HepG2 (cell line): Measurements from ENCODE around the gene ADAM15. TPM values are rescaled to one million over a fixed set of nuclear protein-coding genes. Genes with fewer than 3 reads are reported as not detected.
A peak's percentile ranks its signal among the peaks of the same experiment; 100 is the strongest.

Source experiments
- AKNA ChIP-seq: sonication (generic); formaldehyde crosslinking; IDR thresholded peaks from 2 replicates; pipeline ENCODE4 v1.4.0; 2020; ENCODE audit warnings: missing genetic modification reagents, borderline replicate concordance
- ATF2 ChIP-seq: sonication (generic); formaldehyde crosslinking; IDR thresholded peaks from 2 replicates; pipeline ENCODE4 v1.4.0; 2020; ENCODE audit warnings: missing genetic modification reagents
- ATRX ChIP-seq: sonication (generic); formaldehyde crosslinking; IDR thresholded peaks from 2 replicates; pipeline ENCODE4 v1.4.0; 2020; ENCODE audit warnings: missing genetic modification reagents, borderline replicate concordance
- CBX1 ChIP-seq: IDR thresholded peaks from one replicate; pipeline ENCODE4 v1.6.1; 2016; ENCODE audit warnings: antibody characterized with exemption, low read depth
- FLYWCH1 ChIP-seq: sonication (generic); formaldehyde crosslinking; IDR thresholded peaks from 2 replicates; pipeline ENCODE4 v1.8.1; 2023; ENCODE audit warnings: mild to moderate bottlenecking, missing genetic modification reagents
- GATAD2A ChIP-seq: IDR thresholded peaks from 2 replicates; pipeline ENCODE4 v1.6.1; 2016
- GTF2F1 ChIP-seq: fragments of 150-350 bp; IDR thresholded peaks from 2 replicates; pipeline ENCODE4 v1.6.1; 2014; ENCODE audit warnings: low read length
- HDAC2 ChIP-seq: sonication (generic); formaldehyde crosslinking; IDR thresholded peaks from 2 replicates; pipeline ENCODE4 v1.4.0; 2020; ENCODE audit warnings: missing genetic modification reagents
- KMT2A ChIP-seq: sonication (generic); formaldehyde crosslinking; IDR thresholded peaks from 2 replicates; pipeline ENCODE4 v1.4.0; 2020; ENCODE audit warnings: missing genetic modification reagents
- MYPOP ChIP-seq: sonication (generic); formaldehyde crosslinking; IDR thresholded peaks from 2 replicates; pipeline ENCODE4 v1.8.1; 2023; ENCODE audit warnings: mild to moderate bottlenecking, moderate library complexity, missing genetic modification reagents
- RARG ChIP-seq: sonication (generic); formaldehyde crosslinking; IDR thresholded peaks from 2 replicates; pipeline ENCODE4 v1.4.0; 2020; ENCODE audit warnings: low read depth, mild to moderate bottlenecking, missing genetic modification reagents
- ZNF10 ChIP-seq: sonication (generic); formaldehyde crosslinking; IDR thresholded peaks from 2 replicates; pipeline ENCODE4 v1.4.0; 2020; ENCODE audit warnings: mild to moderate bottlenecking, low read depth, missing genetic modification reagents, borderline replicate concordance
- ZNF350 ChIP-seq: sonication (generic); formaldehyde crosslinking; IDR thresholded peaks from 2 replicates; pipeline ENCODE4 v1.4.0; 2020; ENCODE audit warnings: mild to moderate bottlenecking, low read depth, missing genetic modification reagents, borderline replicate concordance
- ZNF549 ChIP-seq: sonication (generic); formaldehyde crosslinking; IDR thresholded peaks from 2 replicates; pipeline ENCODE4 v1.5.0; 2020; ENCODE audit warnings: missing genetic modification reagents
- ZNF691 ChIP-seq: sonication (generic); formaldehyde crosslinking; IDR thresholded peaks from 2 replicates; pipeline ENCODE4 v1.4.0; 2020; ENCODE audit warnings: missing genetic modification reagents, low read depth, mild to moderate bottlenecking, borderline replicate concordance
- polyA plus RNA-seq, 8 experiments: library from polyadenylated mRNA; depleted of rRNA in 3 of 8; stranded (reverse) in 7 of 8; unstranded in 1 of 8; fragments of >200 nt; fragmentation: Illumina TruSeq in 4 of 8; extraction: Trizol in 4 of 8; gene quantifications; 2 replicates each; pipeline versions ENCODE4 v1.2.1 to v1.2.3, GENCODE V29; 2011 to 2016; ENCODE audit warnings: low read depth in 4 of 8, missing spikeins in 1 of 8, mixed read lengths in 1 of 8; ENCODE audit not compliant: insufficient read depth in 1 of 8
- total RNA-seq, 5 experiments: library from RNA; depleted of rRNA; stranded (reverse); fragments of >200 nt; fragmentation: Illumina TruSeq; extraction: Trizol; gene quantifications; 2 replicates each; pipeline ENCODE4 v1.2.3, GENCODE V29; 2016; ENCODE audit warnings: low read depth in 1 of 5

Gene ADAM15
- total and polyA plus RNA-seq, 2 of the 13 experiments (the other 11 are each of a cell fraction or from before 2014, with no cell fraction given) = 17.9 to 25.6 TPM

GRCh38 chr1:155091071-155092051, 40.2 kb downstream of the ADAM15 start (continued):
- TF ChIP-seq AKNA (CRISPR knock-in tag) (no peak), RARG (CRISPR knock-in tag) (no peak), ZNF350 (CRISPR knock-in tag) (peak; percentile 87; the same call in 1 of the 2 replicates), ATRX (CRISPR knock-in tag) (no peak), KMT2A (CRISPR knock-in tag) (peak; percentile 43; the same call in 1 of the 2 replicates), ZNF691 (CRISPR knock-in tag) (no peak), CBX1 (no peak), ZNF549 (CRISPR knock-in tag) (no peak), FLYWCH1 (CRISPR knock-in tag) (no peak), ATF2 (CRISPR knock-in tag) (peak; percentile 68; the same call in 1 of the 2 replicates), ZNF10 (CRISPR knock-in tag) (no peak), GATAD2A (CRISPR knock-in tag) (peak; percentile 91), MYPOP (CRISPR knock-in tag) (peak; percentile 93), GTF2F1 (no peak), HDAC2 (CRISPR knock-in tag) (peak; percentile 79)
